Endothelial cell of umbilical vein (primary cell): ENCODE results near the gene ITGB3.

Experiments
- EZH2 ChIP-seq: IDR thresholded peaks from 2 replicates; pipeline ENCODE4 v1.6.1; 2012; ENCODE audit warnings: borderline replicate concordance, low read depth, mild to moderate bottlenecking, moderate library complexity, low read length, inconsistent platforms; ENCODE audit not compliant: severe bottlenecking
- JUN ChIP-seq: IDR thresholded peaks from 2 replicates; pipeline ENCODE4 v1.6.1; 2011; ENCODE audit warnings: borderline replicate concordance, low read depth; ENCODE audit not compliant: insufficient read length, insufficient read depth
- POLR2AphosphoS5 ChIP-seq: IDR thresholded peaks from 2 replicates; pipeline ENCODE4 v1.6.1; 2012; ENCODE audit warnings: low read depth, mild to moderate bottlenecking, control low read depth, low read length, moderate library complexity; ENCODE audit not compliant: insufficient read depth
- TF ChIP-seq, protein P1 (sequence below), 2 donors: IDR thresholded peaks; 1 replicate in 1 of 2; 2 replicates in 1 of 2; pipeline ENCODE4 v1.5.1; 2011; ENCODE audit warnings: low read length in 2 of 2, mild to moderate bottlenecking in 2 of 2, moderate library complexity in 2 of 2, control low read depth in 1 of 2, inconsistent platforms in 1 of 2, low read depth in 1 of 2; ENCODE audit not compliant: insufficient read depth in 1 of 2; ENCODE audit errors: extremely low read depth in 1 of 2
- TF ChIP-seq, protein P2 (sequence below): IDR thresholded peaks from 2 replicates; pipeline ENCODE4 v1.6.1; 2011; ENCODE audit not compliant: insufficient read depth, insufficient read length

DNA sequence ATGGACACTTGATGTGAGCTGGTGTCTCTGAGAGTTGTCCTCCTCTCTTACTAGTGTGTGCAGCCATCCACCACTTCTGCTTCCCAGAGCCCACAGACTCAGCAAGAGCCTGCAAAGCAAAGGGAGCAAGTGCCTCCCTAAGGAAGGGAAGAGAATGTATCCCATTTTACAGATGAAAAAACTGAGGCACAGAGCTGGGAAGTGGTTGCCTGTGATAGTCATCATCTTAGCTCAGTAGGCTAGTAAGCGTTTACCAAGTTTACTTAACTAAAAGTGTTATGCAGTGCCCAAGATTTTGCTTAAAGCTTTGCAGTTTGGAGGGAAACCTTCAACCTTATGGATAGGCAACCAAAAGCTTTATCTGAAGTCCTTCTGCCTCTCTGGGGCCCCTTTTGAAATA is 47.1 kb downstream of the ITGB3 start:
- TF ChIP-seq, protein P1, sequence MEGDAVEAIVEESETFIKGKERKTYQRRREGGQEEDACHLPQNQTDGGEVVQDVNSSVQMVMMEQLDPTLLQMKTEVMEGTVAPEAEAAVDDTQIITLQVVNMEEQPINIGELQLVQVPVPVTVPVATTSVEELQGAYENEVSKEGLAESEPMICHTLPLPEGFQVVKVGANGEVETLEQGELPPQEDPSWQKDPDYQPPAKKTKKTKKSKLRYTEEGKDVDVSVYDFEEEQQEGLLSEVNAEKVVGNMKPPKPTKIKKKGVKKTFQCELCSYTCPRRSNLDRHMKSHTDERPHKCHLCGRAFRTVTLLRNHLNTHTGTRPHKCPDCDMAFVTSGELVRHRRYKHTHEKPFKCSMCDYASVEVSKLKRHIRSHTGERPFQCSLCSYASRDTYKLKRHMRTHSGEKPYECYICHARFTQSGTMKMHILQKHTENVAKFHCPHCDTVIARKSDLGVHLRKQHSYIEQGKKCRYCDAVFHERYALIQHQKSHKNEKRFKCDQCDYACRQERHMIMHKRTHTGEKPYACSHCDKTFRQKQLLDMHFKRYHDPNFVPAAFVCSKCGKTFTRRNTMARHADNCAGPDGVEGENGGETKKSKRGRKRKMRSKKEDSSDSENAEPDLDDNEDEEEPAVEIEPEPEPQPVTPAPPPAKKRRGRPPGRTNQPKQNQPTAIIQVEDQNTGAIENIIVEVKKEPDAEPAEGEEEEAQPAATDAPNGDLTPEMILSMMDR (IDR thresholded peaks at IDR 0.05; ENCODE audit: extremely low read depth in 1 of 2, insufficient read depth in 1 of 2, low read depth in 1 of 2, low read length in 2 of 2) = no peak
- TF ChIP-seq, protein P2, sequence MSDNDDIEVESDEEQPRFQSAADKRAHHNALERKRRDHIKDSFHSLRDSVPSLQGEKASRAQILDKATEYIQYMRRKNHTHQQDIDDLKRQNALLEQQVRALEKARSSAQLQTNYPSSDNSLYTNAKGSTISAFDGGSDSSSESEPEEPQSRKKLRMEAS = no peak
- no peak for TF ChIP-seq JUN
- no peak for TF ChIP-seq POLR2AphosphoS5
- no peak for TF ChIP-seq EZH2
